ENCODE measurements around the gene MASP1. TPM values are rescaled to one million over a fixed set of nuclear protein-coding genes. Genes with fewer than 3 reads are reported as not detected.

MASP1 gene
- total and polyA plus RNA-seq, 2 of the 4 experiments (the other 2 are of a cell fraction) = 13.1 to 16.2 TPM

DNA sequence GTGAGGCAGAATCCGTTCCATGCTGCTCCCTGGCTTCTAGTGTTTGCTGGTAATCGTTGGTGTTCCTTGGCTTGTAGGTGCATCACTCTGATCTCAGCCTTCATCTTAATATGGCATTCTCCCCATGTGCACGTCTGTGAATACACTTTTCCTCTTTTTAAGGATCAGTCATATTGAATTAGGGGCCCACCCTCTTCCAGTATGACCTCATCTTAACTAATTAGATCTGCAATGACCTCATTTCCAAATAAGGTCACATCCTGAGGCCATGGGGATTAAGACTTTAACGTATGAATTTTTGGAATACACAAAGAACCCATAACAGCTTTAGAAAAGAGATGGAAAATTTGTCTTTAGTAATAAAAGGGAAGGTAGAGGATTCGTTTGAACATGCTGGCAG lies 34.1 kb upstream of the MASP1 start:
- Histone ChIP-seq H4K5ac (ENCODE audit: low read depth, low read length) (no peak overlapping the region), H4K8ac (ENCODE audit: low read depth in 2 of 2, low read length in 2 of 2) (no peak overlapping the region), H3K27ac (ENCODE audit: insufficient read depth, low read length) (no peak overlapping the region), H4K20me1 (ENCODE audit: insufficient read depth, low read length) (no peaks in the 10 kb centered on the region), H3K4me2 (ENCODE audit: low read depth, low read length) (no peak overlapping the region), H2BK5ac (ENCODE audit: low read depth, low read length, poor library complexity, severe bottlenecking) (no peak overlapping the region), H3K36me3 (ENCODE audit: control insufficient read depth, insufficient read depth, low read length) (no peaks in the 10 kb centered on the region), H3K27me3 (ENCODE audit: control insufficient read depth, insufficient read depth, low read length) (peaks cover 20% of the 10 kb centered on the region), H3K23ac (ENCODE audit: low read depth, low read length) (no peak overlapping the region), H3K9ac (ENCODE audit: low read depth, low read length) (no peak overlapping the region), H2AFZ (replicated peaks; ENCODE audit: low read length, poor library complexity) (no peak overlapping the region), H2AK5ac (ENCODE audit: low read depth, low read length) (no peak overlapping the region), H2BK15ac (ENCODE audit: low read depth, low read length) (no peak overlapping the region), H3K14ac (replicated peaks; ENCODE audit: low read depth, low read length) (no peak overlapping the region), H2BK120ac (ENCODE audit: low read depth, low read length) (no peak overlapping the region), H3K9me1 (ENCODE audit: insufficient read depth, low read length) (no peaks in the 10 kb centered on the region), H3K4me1 (ENCODE audit: control insufficient read depth, insufficient read depth, low read length) (no peaks in the 10 kb centered on the region), H3K9me3 (ENCODE audit: control insufficient read depth, insufficient read depth, low read length) (no peaks in the 10 kb centered on the region), H2BK20ac (ENCODE audit: low read depth, low read length) (no peak overlapping the region), H3K79me1 (ENCODE audit: low read depth in 1 of 2, low read length in 2 of 2) (no peaks in the 10 kb centered on the region), H3K56ac (ENCODE audit: extremely low read depth, insufficient read depth, low read length) (no peak overlapping the region), H2AK9ac (replicated peaks; ENCODE audit: low read depth, low read length, poor library complexity) (no peak overlapping the region), H3K4ac (ENCODE audit: low read depth, low read length) (no peak overlapping the region), H3K18ac (ENCODE audit: low read depth, low read length) (no peak overlapping the region), H3K4me3 (ENCODE audit: insufficient read depth, low read depth, low read length) (no peak overlapping the region), H4K91ac (ENCODE audit: insufficient read depth, low read depth, low read length) (no peak overlapping the region)
- TF ChIP-seq RFX5 (IDR thresholded peaks at IDR 0.05; ENCODE audit: low read depth, low read length) (no peak), RAD21 (IDR thresholded peaks at IDR 0.05; ENCODE audit: low read length) (no peak), SMC3 (IDR thresholded peaks at IDR 0.05; ENCODE audit: low read depth, low read length) (no peak), BHLHE40 (IDR thresholded peaks at IDR 0.05; ENCODE audit: low read depth, low read length) (no peak), RCOR1 (IDR thresholded peaks at IDR 0.05; ENCODE audit: insufficient replicate concordance, low read length) (no peak), FOS (IDR thresholded peaks at IDR 0.05; ENCODE audit: low read depth, low read length) (no peak), MXI1 (IDR thresholded peaks at IDR 0.05; ENCODE audit: borderline replicate concordance, low read depth, low read length) (no peak), POLR2A (IDR thresholded peaks at IDR 0.05; ENCODE audit: low read depth, low read length) (no peak), CEBPB (IDR thresholded peaks at IDR 0.05; ENCODE audit: low read depth, low read length) (no peak), NFE2L2 (IDR thresholded peaks at IDR 0.05; ENCODE audit: low read depth, low read length) (no peak), CHD1 (IDR thresholded peaks at IDR 0.05; ENCODE audit: low read depth, low read length) (no peak), MAZ (IDR thresholded peaks at IDR 0.05; ENCODE audit: borderline replicate concordance, low read depth, low read length) (no peak)
- TF ChIP-seq, protein P1, sequence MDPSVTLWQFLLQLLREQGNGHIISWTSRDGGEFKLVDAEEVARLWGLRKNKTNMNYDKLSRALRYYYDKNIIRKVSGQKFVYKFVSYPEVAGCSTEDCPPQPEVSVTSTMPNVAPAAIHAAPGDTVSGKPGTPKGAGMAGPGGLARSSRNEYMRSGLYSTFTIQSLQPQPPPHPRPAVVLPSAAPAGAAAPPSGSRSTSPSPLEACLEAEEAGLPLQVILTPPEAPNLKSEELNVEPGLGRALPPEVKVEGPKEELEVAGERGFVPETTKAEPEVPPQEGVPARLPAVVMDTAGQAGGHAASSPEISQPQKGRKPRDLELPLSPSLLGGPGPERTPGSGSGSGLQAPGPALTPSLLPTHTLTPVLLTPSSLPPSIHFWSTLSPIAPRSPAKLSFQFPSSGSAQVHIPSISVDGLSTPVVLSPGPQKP (IDR thresholded peaks at IDR 0.05; ENCODE audit: borderline replicate concordance, low read depth, low read length) = no peak
- intact Hi-C loops (cut with micrococcal nuclease) (no loop called here), dilution Hi-C loops (cut with HindIII; ENCODE audit: low sequenced_read_pairs, unreplicated experiment) (no loop called here), in situ Hi-C loops (cut with MboI; ENCODE audit: low sequenced_read_pairs) (no loop called here)
- ATAC-seq (ENCODE audit: low read depth) (no peak), DNase-seq (no peak)
- no TSS peak for BruUV-seq (replicated peaks)
- ChIA-PET POLR2A (ENCODE audit: unreplicated experiment) (no interaction called here), CTCF (interaction anchor here (1.3 kb wide), 1 partner anchor 353 kb away, joined by 4 read pairs; no protein-coding TSS in a partner anchor)
- WGBS, 2 experiments (ENCODE audit: extremely low coverage in 2 of 2, insufficient read length in 1 of 2) = no CpG with 5 or more reads among the region's 5 CpGs

Measured in IMR-90 (cell line).